HuH-7 (cell line): ENCODE data around the gene ATG9A.
A peak's percentile ranks its signal among the peaks of the same experiment; 100 is the strongest.

Source experiments
- DNase-seq: peaks from one replicate; pipeline ENCODE4 v3.0.0; 2011; ENCODE audit warnings: low spot score

Gene ATG9A

GRCh38 chr2:219252570-219252899, 23.1 kb upstream of the ATG9A start:
- no peak for DNase-seq

GRCh38 chr2:219252084-219252483, 22.6 kb upstream of the ATG9A start:
- DNase-seq, result no peak

DNA sequence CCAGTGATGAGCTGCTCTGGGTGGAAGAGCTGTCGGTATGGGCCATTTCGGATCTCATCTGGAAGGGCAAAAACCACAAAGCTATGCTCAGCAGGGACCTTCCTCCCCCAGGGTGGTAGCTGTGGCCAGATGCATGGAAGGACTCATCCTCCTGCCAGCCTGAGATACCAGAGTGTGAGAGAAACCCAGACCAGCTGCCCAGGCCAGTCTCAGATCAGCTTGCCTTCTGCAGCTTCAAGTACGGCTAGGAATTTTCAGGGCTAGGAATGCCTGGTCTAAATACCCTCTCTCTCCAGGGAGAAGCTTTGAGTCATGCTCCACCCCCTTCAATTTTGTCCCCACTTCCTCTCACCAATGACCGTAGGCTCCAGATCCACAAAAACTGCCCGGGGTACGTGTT, 22.2 kb upstream of the ATG9A start:
- DNase-seq, result no peak

DNA sequence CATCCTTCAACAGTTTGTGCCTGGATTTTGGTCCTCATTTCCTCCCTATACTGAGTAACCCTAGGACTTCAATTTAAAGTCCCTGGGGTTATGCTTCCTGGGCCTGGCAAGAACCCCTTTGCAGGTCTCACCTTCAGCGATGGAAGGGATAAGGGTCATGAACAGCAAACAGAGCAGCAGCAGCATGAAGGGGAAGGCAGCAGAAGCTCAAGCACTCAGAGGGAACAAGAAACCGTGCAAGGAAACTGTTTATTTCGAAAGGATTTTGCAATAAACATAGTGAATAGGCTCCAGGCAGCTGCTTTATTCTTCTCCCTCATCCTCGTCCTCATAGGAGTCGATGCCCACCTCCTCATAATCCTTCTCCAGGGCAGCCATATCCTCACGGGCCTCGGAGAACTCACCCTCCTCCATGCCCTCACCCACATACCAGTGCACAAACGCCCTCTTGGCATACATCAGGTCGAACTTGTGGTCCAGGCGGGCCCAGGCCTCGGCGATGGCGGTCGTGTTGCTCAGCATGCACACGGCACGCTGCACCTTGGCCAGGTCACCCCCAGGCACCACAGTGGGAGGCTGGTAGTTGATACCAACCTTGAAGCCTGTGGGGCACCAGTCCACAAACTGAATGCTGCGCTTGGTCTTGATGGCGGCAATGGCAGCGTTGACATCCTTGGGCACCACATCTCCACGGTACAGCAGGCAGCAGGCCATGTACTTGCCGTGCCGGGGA, 20.8 kb upstream of the ATG9A start:
- DNase-seq, result no peak

DNA sequence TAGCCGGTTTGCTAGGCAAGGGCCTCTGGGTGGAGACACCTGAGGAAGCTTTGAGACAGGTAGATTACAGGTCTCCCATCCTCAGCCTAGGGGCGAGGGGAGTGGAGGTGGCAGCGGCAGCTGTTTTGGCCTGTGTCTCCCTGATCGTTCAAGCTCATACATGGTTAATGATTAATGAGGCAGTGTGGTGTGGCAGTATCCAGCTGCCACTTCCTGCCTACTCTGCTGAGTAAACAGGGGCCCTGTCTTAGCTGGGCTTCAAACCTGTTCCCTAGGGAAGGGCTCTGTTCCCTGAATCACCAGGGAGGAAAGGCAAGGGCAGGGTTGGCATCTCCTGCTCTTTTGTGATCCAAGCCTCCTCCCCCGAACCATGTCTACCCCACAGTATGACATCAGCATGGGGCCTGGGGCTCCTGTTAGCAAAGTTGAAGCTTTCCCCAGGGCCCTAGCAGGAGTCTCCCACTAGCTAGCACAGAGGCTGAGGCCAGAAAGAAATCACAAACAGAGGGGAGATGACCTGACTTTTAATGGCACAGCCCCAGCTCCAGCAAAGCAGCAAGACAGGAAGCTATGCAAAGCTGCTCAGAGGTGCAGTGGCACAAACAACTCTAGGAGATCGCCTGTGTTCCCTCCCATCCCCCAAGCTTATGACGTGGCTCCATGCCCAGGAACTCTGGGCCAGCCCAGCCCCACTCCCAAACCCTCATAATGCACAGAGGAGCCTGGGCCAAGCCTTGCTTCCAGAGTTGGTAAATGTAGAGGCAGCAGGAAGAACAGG, 20.0 kb upstream of the ATG9A start:
- DNase-seq, result peak; percentile 89

DNA sequence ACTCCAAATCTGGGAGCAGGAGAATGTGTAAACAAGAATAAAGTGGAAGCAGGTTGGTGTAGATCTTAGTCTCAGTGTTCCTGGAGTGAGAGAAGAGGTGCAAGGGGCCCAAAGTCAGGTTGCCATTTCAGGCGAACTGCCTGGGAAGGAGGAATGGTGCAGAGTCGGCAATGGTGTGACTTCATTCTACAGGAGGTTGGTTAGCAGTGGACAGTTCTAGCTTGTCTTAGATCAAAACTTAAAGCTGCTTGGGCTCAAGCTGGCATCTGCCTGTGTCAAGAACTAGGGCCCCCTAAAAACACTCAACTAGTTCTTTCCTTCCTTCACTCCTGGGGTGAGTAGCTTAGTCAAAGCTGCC, 19.4 kb upstream of the ATG9A start:
- no peak for DNase-seq

DNA sequence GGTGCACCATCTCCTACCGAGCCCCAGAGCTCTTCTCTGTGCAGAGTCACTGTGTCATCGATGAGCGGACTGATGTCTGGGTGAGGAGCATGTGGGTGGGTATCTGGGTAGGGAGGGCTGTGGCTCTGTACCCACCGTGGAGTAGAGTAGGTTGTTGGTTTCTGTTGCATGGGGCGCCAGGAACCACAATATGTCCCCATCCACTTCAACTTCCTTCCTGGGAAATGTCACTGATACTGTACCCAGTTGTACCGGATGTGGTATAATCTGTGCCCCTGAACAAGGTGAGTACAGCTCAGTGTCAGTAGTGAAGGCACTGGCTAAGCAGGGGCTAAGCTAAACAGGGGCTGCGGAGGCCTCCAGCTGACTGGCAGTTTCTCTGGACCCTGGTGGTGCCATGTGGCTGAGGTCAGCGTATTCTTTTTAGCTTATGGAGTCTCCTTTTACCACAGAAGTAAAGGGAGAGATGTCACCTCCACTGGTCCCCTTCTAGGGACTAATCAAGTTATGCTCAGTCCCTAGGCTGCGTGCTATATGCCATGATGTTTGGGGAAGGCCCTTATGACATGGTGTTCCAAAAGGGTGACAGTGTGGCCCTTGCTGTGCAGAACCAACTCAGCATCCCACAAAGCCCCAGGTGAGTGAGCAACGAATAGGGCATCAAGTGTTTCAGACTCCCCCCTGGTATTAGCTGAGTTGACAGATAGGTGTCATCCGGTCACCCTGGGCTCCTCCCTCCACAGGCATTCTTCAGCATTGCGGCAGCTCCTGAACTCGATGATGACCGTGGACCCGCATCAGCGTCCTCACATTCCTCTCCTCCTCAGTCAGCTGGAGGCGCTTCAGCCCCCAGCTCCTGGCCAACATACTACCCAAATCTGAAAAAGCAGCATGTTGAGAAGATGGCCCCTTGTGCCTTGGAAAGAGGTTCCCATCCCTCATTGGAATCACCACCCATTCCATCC, 18.5 kb upstream of the ATG9A start:
- DNase-seq, result no peak

DNA sequence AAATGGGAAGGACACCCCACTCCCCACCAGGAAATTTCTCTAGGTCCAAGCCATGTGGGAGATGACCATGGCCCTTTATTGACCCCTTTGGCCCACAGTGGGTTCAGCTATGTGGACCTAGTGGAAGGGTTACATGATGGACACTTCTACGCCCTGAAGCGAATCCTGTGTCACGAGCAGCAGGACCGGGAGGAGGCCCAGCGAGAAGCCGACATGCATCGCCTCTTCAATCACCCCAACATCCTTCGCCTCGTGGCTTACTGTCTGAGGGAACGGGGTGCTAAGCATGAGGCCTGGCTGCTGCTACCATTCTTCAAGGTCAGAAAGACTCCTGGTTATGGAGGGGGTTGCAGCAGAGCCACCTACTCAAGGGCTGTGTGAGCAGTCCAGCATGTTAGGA, 17.1 kb upstream of the ATG9A start:
- DNase-seq, result no peak

DNA sequence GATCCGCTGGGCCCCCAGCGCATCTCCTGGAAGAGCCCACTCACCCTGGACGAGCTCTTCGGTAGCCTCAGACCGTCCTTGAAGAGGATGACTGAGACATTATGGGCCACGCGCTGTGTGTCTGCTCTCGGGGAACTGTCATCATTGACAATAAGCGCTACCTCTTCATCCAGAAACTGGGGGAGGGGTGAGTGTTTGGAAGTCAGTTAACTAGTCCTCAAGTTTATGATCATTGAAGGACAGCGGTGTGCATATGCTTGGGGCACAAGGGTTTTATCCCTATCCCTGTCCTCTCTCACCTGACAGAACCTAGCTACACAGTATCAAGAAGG, 16.4 kb upstream of the ATG9A start:
- DNase-seq, result no peak

DNA sequence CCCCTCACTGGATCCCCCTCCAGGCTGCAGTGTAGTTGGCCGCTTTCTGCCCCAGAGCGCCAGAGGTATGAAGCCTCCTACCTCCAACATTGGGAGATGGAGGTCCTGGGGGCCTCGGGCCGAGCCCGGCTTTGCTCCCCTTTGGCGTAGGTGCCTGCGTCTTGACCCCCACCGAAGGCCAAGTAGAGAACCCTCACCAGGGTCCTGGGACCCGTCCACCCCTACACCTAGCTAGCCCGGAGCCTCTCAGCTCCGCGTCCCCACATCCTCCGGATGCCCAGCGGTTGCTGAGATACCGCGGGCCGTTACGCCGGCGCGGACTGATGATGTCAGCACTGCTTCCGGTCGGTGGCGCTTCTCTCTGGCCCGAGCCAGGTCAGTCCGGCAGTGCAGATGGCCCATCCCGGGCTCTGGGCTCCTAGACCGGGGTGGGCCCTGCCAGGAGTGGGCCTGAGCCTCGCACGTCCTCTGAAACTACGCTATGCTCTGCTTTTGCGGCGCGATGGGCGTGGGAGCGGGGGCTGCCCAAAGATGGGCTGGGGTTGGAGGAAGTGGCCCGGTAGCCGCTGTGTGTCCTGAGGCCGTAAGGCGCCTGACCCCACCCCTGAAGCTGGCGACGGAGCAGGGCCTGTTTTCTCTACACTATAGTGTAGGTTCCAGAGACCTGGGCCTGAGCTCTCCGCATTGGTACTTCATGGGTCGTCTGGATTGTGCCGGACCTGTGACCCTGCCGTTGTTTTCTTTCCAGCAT, 15.9 kb upstream of the ATG9A start, which contains the start of the genes GLB1L and STK16:
Gene GLB1L, minus strand, starts transcription at position 297 of the 751 bp plus-strand sequence. CDS start 1,871 bp downstream, outside the sequence.
Gene STK16, plus strand, starts transcription at position 332 of the 751 bp plus-strand sequence. CDS start 521 bp downstream, outside the sequence.
- DNase-seq, result peak; percentile 94

GRCh38 chr2:219244789-219245147, 15.3 kb upstream of the ATG9A start:
- no peak for DNase-seq

- no peak for DNase-seq
These were observed 13.9 kb upstream of the ATG9A start for GRCh38 chr2:219243291-219243761.

DNA sequence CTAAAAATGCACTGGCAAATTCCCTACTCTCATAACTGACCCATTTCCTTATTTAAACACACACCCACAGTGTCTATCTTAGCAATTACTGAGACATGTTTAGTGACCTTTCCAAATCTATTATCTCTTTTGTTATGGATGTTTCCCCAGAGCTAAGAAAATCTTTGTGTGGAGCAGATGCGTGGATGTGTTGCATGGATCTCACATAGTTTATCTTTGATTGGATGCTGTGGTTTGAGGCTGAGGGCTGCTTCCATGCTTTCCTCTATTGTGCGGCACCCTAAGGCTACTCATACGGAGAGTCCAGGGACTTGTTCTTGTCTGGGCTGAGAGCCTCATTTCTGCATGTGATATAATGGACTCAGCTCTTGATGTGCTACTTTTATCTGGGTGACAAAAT, 4.9 kb upstream of the ATG9A start:
- DNase-seq, result no peak

GRCh38 chr2:219230059-219230540, 664 bp upstream of the ATG9A start:
- DNase-seq, result peak; percentile 44

DNA sequence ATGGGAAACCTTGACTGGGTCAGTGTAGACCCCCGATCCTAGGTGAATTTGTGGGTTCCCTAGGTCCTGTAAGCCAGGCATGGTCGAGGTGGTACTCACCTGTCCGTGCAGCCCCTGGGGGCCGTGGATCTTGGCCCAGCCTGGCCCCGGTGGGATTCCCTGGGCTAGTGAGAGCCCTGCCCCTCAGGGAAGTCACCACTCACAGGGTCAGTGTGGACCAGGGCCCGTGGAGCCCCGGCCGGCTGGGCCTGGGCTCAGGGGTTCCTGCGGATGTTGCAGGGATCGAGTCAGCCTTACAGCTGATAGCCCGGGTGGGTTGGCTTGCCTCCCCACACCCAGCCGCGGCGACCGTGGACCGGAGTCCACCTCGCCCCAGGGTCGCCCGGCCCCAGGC, 528 bp downstream of the ATG9A start:
- no peak for DNase-seq

GRCh38 chr2:219228041-219228910, 1.2 kb downstream of the ATG9A start:
- no peak for DNase-seq

DNA sequence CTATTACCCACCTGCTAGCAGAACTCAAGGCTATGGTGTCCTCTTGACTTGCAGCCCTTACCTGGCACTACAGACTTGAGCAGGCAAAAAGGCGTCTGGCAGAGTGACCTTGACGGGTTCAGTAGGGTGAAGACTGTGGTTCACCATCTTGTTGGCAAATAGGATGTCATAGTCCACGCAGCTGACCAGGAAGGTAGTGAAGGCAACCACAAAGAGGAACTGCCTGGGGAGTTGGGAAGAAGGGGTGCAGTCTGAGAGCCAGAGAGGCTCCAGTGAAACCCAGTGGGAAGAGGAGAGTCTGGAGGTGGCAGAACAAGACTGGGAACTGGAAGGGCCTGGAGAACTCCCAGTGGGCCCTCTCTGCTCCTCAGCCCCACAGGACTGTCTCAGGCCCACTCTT, 4.1 kb downstream of the ATG9A start:
- no peak for DNase-seq

DNA sequence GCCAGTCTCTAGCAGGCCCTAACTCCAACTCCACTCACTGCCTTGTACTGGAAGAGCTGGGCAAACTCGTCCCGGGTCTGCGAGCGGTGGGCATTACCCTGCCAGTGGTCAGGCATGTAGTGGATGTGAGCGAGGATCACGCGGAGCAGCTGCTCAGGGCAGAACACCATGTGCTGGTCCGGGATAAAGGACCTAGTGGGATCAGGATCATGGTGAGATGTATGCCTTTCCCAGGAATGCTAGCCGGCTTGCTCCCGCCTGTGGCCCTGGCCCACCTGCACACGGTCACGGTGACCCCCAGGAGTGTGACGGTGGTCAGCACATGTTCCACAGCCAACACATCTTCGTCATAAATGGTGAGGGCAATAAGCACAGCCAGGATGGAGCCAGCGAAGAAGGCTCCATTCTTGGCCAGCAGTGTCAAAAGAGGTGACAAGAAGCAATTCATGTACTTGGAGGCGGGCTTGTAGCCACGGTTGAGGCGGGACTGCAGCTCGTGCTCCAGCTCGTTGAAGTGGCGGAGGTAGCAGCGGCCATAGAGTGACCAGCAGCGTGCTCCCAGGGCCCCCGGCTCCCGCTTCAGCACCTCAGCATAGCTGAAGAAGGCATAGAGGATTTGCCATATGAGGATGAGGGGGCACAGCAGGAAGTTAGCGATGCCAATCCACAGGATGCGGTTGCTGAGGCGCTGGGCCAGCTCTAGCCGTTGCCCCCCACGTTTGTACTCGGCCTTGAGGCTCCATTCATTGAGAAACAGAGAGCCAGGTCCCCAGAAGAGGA, 5.4 kb downstream of the ATG9A start:
- DNase-seq, result no peak

DNA sequence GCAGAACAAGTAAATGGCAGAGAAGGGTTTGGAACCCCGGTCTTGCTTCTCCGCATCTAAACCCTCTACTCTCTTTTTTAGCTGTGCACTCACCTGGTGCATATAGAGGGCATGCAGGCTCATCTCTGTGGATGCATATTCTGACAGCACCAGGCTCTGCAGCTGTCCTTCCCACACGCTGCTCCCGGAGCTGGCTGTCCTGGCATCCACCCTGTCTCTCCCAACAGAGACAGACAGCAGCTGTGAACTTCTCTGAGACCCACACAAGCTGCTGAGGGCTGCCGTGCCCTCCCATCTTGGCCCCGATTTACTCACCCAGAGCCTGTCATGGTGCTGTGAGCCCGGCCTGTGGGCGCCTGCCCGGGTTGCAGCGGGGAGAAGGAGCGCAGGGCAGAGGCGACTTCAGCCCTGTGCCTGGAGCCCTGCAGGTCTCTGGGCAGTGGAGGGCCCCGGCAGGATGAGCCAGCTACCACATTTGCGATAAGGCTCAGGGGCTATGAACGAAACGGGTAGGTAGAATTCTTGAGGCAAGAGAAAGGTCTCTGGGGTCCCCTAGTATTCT, 7.4 kb downstream of the ATG9A start:
- no peak for DNase-seq
